IPS-18a (cell line): Measurements from ENCODE around the gene EEF1AKMT2.

ENCODE experiments used
- H3K27ac ChIP-seq: one replicate; pipeline ENCODE4 v1.5.1; 2013; ENCODE audit warnings: low read length
- H3K27me3 ChIP-seq: one replicate; pipeline ENCODE4 v1.6.1; 2013; ENCODE audit warnings: mild to moderate bottlenecking, low read length; ENCODE audit not compliant: control insufficient read depth, insufficient read depth
- H3K36me3 ChIP-seq: one replicate; pipeline ENCODE4 v1.6.1; 2013; ENCODE audit warnings: low read depth, low read length; ENCODE audit not compliant: control insufficient read depth
- H3K4me1 ChIP-seq: one replicate; pipeline ENCODE4 v1.6.1; 2013; ENCODE audit warnings: low read depth, low read length; ENCODE audit not compliant: control insufficient read depth
- H3K4me3 ChIP-seq: one replicate; pipeline ENCODE4 v1.5.1; 2013; ENCODE audit warnings: low read length
- H3K9ac ChIP-seq: one replicate; pipeline ENCODE4 v1.6.1; 2013; ENCODE audit warnings: mild to moderate bottlenecking, low read length, moderate library complexity
- H3K9me3 ChIP-seq: one replicate; pipeline ENCODE4 v1.6.1; 2013; ENCODE audit warnings: low read depth, low read length; ENCODE audit not compliant: control insufficient read depth

EEF1AKMT2 gene

DNA sequence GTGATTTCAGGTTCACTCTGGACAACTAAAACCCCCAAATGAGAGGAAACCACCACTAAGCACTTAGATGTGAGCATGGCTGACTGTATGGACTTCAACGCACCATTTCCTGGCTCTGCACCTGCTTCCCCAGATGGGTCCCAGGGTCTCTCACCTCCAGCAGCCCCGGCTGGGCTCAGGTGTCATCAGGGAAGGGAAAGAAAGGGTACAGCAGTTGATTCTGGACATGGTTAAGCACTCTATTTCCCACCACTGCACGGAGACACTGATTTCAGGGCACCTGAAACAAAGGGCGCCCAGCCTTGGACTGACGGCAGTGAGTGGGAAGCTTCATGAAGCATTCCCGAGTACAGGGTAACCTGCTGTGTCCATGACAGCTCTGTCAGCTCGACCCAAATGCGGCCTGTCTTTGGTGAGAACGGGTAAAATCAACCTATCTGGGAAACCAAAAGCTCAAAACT, 66.5 kb downstream of the EEF1AKMT2 start:
- Histone ChIP-seq H3K9me3 (no peaks in the 10 kb centered on the region), H3K27ac (no peak overlapping the region), H3K36me3 (no peaks in the 10 kb centered on the region), H3K4me1 (peaks cover 13% of the 10 kb centered on the region), H3K9ac (no peak overlapping the region), H3K27me3 (no peaks in the 10 kb centered on the region), H3K4me3 (no peak overlapping the region)

DNA sequence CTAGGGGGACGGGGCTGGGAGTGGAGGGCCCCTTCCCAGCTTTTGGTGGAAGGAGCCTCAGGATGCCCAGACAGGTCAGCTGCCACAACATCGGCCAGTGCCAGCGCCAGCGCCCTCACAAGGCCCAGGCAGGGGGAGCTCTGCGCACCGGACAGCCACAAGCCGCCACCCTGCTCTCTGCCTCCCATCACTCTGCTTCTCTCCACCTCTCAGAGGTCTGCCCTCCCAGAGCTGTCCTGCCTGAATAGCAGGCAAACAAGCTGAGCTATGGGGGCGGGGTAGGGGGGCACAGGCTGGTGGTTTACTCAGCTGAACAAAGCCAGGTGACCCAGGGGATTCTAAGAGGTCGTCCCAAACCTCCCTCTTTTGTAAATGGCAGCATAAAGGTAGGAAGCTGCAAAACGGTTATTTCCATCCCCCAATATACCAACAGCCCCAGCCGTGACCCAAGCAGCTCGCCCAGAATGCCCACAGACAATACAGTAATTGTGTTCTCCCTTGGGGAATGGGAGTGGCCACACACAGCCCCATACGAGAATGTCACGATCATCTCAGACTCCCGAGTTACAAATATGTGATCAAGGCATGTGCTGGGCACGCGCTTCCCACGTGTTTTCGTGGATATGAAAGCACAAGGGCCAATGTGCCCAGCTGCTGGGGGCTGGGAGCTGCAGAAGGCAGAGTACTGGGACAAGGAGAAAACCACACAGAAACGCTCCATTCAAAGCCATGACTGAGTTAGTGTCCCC, 67.2 kb downstream of the EEF1AKMT2 start:
- no peaks in the 10 kb centered on the region for H3K27me3 ChIP-seq
- no peak overlapping the region for H3K9ac ChIP-seq
- H3K4me1 ChIP-seq: peaks cover 13% of the 10 kb centered on the region
- H3K36me3 ChIP-seq: no peaks in the 10 kb centered on the region
- H3K9me3 ChIP-seq: no peaks in the 10 kb centered on the region
- no peak overlapping the region for H3K4me3 ChIP-seq
- H3K27ac ChIP-seq: no peak overlapping the region

DNA sequence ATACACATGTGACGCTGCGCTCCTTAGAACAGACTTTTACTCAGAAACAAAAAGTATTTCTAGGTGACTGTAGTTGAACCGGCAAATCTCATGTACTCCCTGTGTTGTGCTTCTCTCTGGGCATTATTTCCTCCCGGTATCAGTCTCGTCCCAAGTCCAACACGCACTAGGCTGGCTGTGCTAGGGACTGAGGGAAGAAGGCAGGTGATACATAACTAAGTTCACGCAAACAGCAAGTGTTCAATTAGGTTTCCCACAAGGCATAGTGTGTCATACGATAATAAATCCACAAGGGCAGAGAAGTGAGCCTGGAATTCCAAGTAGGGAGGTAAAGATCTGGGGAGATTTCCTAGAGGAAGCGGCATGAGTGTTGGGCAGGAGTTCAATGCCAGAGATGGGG, 67.9 kb downstream of the EEF1AKMT2 start:
- Histone ChIP-seq H3K9ac (no peak overlapping the region), H3K27ac (no peak overlapping the region)

DNA sequence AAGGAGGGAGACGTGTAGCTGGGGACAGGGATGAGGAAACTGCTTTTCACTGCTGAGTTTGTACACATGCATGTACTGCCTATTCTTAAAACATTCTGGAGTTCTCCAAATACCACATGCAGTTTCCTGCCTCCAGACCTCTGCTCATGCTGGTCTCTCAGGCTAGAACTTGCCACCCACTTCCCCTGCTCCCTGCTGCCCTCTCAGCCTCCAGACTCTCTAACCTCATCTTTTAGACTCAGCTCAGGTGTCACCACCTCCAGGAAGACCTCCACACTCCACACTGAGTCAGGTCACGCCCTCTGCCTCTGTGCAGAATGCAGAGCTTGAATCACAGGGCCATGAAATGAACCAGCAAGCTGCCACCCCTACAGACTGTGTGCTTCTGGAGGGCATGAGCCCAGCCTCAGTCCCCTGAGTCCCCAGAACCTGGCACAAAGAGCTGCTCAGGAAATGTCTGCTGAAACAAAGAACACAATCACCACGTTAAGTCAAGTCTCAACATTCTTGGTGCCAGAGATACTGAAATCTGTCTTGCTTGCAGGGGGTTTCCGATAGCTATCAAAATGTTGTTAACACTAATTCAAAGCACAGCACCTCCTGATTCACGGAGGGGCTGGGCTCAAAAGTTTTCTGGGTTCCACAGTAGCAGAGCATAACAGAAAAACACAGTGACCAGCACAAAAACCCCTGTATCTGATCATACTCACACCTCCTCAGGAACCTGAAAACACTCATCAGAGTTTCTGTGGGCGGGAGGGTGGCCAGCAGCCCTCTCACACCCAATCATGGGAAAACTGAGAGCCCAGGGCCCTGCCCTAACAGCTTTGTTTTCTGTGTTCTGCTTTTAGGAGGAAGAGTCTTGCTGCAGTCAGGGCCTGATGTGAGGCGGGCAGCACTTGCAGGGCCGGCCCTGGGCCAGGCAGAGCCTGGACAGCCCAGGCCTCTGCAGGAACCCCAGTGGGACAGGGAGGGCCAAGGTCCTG, 68.6 kb downstream of the EEF1AKMT2 start:
- Histone ChIP-seq H3K9ac (no peak overlapping the region), H3K4me1 (peaks cover 4% of the 10 kb centered on the region), H3K4me3 (no peak overlapping the region), H3K27me3 (no peaks in the 10 kb centered on the region), H3K27ac (no peak overlapping the region), H3K36me3 (no peaks in the 10 kb centered on the region), H3K9me3 (no peaks in the 10 kb centered on the region)

More for the DNA sequence above, 67.9 kb downstream of the EEF1AKMT2 start:
- H3K4me1 ChIP-seq: peaks cover 8% of the 10 kb centered on the region
- no peaks in the 10 kb centered on the region for H3K9me3 ChIP-seq
- no peaks in the 10 kb centered on the region for H3K27me3 ChIP-seq
- H3K4me3 ChIP-seq: no peak overlapping the region
- H3K36me3 ChIP-seq: no peaks in the 10 kb centered on the region

DNA sequence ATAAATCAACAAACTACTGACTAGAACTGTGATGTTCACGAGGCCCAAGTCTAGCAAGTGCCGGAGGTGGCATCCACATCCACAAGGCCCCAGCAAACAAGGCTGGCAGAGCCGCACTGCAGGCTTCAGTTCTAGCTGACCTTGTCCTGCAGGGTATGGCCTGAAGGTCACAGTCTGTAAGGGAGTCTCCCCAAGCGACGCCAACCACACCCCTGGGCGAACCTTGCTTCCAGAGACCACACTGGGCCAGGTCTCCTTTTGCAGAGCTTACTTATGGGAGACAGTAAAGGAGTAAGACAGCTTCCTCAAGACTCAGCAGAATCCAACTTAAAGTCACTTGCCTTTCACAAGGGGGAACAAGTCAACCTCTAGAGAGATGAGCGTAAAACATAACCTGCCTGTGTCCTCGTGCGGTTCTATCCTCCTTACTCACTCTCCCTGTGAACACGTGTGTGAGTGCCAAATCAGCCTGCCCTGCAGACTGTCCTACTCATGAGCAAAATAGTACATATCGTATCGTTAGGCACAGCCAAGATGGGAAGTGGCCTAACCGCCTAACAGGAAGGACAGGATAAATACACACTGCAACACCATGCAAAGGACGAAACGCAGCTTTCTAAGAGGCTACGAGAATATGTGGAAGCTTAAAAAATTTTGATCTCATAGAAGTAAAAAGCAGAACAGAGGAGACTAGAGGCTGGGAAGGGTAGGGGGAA, 70.2 kb downstream of the EEF1AKMT2 start:
- H3K27ac ChIP-seq: no peak overlapping the region
- no peak overlapping the region for H3K9ac ChIP-seq
- no peaks in the 10 kb centered on the region for H3K36me3 ChIP-seq
- no peaks in the 10 kb centered on the region for H3K9me3 ChIP-seq
- no peaks in the 10 kb centered on the region for H3K27me3 ChIP-seq
- peaks cover 4% of the 10 kb centered on the region for H3K4me1 ChIP-seq
- no peak overlapping the region for H3K4me3 ChIP-seq

DNA sequence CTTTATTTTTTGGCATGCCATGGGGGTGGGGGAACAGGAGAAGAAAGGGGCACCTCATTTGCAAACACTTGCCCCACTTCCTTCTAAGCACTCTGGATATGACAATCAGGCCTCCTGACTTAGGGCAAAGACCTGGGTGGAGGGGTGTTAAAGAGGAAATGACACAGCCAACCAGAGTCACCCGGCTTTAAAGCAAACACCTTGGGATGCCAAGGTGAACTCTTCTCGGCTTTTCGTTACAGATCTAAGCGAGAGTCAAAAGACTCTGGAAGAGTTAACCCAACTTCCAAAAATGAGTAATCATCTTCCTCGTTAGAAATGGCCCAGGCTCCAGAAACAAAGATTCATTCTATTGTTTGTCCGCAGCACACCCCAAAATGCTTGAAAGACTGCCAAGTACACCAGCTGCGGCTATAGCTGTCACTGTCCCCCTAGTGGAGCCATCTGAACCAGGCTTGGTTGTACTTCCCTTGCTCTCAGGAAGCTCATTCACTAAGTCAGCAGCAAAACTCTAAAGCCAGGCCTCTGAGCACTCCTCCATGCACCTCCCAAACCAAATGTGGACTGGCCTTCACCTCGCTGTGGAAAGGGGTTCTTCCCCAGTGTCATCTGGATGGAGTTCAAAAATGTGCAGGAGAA, 72.4 kb downstream of the EEF1AKMT2 start:
- Histone ChIP-seq H3K4me3 (no peak overlapping the region), H3K27me3 (no peaks in the 10 kb centered on the region), H3K4me1 (no peaks in the 10 kb centered on the region), H3K9ac (no peak overlapping the region), H3K36me3 (no peaks in the 10 kb centered on the region), H3K27ac (no peak overlapping the region), H3K9me3 (no peaks in the 10 kb centered on the region)

DNA sequence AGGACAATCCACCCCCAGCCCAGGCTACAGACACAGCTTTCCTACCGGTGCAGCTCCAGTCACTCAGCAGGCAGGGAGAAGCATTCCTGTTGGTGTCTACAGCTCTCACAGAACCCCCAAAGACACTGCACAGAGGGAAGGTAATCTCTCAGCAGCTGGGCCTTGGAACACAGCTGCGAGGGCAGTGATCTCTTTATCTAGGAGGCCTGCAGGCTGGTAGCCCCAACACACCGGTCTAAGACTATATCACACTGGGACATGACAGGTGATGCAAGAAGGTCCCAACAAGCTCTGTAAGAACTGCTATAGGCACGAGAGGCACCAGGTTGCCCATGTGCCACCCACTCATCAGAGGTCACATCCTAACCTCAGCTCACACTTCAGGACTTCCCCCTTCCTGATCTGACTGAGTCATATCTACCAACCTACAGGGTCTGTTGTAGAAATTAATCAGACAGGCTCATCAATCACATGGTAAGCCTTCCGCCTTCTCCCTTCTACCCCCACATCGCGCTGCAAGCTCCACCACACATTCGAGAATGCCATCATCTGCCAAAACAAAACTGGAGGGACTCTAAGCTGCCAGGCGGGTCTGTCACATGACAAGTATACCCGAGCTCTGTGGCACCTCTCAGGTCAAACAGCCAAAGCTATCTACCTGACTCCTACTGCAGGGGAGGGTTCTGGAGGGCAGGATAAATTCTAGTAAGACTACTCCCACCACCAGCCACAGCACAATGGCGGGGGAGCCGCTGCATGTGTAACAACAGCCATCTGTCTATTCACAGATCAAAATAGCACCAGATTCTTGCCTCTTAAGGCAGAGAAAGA, 73.6 kb downstream of the EEF1AKMT2 start:
- Histone ChIP-seq H3K27ac (no peak overlapping the region), H3K4me1 (peaks cover 3% of the 10 kb centered on the region), H3K36me3 (no peaks in the 10 kb centered on the region), H3K27me3 (no peaks in the 10 kb centered on the region), H3K9me3 (no peaks in the 10 kb centered on the region), H3K4me3 (no peak overlapping the region), H3K9ac (no peak overlapping the region)

DNA sequence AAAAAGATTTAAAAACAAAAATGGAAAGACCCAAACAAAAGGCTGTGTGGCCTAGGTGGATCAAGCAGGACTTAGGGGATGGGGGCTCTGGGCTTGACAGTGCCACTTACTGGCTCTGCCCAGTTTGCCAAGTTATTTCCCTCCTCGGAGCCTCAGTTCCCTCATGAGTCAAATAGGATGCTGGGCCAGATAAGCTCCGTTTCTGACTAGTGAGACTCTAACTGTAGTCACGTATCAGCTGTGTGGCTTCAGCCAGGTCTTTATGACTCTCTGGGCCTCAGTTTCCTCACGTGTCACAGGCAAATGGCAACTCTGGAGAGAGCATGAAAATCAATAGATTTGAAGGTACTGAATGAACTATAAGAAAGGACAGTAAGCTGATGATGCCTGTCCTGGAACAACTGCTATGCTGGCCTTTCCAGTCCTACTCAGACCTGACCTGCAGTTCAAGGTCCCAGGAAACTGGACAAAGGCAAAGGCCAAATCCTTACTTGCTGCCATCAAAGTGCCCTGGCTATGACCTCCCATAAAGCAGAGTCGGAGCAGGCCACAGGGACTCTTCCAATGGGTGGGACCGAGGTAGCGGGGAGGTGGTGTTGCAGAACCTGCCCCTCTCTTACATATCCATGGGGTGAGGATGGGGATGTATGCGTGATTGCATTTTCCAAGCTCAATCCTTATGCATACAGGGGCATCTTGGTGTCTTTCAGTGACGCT, 74.5 kb downstream of the EEF1AKMT2 start:
- Histone ChIP-seq H3K4me3 (no peak overlapping the region), H3K9ac (no peak overlapping the region), H3K36me3 (no peaks in the 10 kb centered on the region), H3K27ac (no peak overlapping the region), H3K4me1 (peaks cover 3% of the 10 kb centered on the region), H3K27me3 (no peaks in the 10 kb centered on the region), H3K9me3 (no peaks in the 10 kb centered on the region)

DNA sequence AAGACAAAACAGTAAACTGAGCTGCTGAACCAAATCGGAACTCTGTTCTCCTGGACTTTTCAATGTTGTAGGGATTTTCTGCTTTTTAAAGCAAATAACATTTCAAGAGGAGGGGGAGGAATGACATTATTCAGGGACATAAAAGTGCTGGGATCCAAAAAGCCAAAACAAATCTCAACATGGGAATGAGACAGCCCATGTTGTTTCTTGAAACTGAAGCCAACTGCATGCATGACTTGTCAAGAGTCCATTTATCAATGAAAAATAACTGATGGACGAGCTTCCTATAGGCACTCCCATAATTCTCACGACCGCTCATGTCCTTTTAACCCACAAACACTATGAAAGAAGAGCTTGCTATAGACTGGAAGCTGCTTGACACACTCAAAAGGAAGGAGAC, 75.3 kb downstream of the EEF1AKMT2 start:
- peaks cover 3% of the 10 kb centered on the region for H3K4me1 ChIP-seq
- H3K27ac ChIP-seq: no peak overlapping the region
- H3K27me3 ChIP-seq: no peaks in the 10 kb centered on the region
- no peak overlapping the region for H3K4me3 ChIP-seq
- no peaks in the 10 kb centered on the region for H3K9me3 ChIP-seq
- no peak overlapping the region for H3K9ac ChIP-seq
- no peaks in the 10 kb centered on the region for H3K36me3 ChIP-seq

DNA sequence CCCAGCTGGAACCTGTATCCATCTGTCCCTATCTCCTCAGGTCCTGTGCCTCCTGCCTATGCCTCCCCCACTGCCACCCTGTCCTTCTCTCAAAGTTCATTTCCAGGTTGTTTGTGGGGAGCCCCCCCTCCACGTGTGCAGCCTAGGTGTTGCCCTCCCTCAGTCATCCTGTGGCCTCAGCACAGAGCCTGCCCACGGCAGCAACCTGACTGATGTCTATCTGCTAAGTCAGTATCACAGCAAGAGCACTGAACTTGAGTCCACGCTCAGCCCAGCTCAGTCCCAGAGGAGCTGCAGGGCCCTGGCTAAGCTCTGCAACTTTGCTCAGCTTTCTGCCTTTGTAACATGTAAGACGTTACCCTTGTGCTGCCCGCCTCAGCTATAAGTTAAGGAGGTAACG, 76.2 kb downstream of the EEF1AKMT2 start:
- H3K27me3 ChIP-seq: no peaks in the 10 kb centered on the region

More for the DNA sequence above, 76.2 kb downstream of the EEF1AKMT2 start:
- Histone ChIP-seq H3K36me3 (no peaks in the 10 kb centered on the region), H3K4me3 (no peak overlapping the region), H3K9me3 (no peaks in the 10 kb centered on the region), H3K4me1 (peaks cover 3% of the 10 kb centered on the region), H3K9ac (no peak overlapping the region), H3K27ac (no peak overlapping the region)
